Hematopoietic multipotent progenitor cell treated with erythropoietin and hydrocortisone succinate and interleukin-3 and kit ligand, for 6 days (in vitro differentiated cells): Measurements from ENCODE around the gene MLNR.

Experiments used
- DNase-seq: peaks from one replicate; pipeline ENCODE4 v3.0.0-alpha.2; 2015

Gene MLNR, protein sequence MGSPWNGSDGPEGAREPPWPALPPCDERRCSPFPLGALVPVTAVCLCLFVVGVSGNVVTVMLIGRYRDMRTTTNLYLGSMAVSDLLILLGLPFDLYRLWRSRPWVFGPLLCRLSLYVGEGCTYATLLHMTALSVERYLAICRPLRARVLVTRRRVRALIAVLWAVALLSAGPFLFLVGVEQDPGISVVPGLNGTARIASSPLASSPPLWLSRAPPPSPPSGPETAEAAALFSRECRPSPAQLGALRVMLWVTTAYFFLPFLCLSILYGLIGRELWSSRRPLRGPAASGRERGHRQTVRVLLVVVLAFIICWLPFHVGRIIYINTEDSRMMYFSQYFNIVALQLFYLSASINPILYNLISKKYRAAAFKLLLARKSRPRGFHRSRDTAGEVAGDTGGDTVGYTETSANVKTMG

GRCh38 chr13:49220036-49220855 is at the start of gene MLNR:
Gene MLNR (plus strand): TSS chr13:49220338. CDS start chr13:49220338, 0 bp downstream.
- peak; percentile 52 for DNase-seq

GRCh38 chr13:49171359-49171758 is 48.8 kb upstream of the MLNR start:
- DNase-seq: no peak

GRCh38 chr13:49183672-49184325 is 36.3 kb upstream of the MLNR start:
- DNase-seq: no peak

DNA sequence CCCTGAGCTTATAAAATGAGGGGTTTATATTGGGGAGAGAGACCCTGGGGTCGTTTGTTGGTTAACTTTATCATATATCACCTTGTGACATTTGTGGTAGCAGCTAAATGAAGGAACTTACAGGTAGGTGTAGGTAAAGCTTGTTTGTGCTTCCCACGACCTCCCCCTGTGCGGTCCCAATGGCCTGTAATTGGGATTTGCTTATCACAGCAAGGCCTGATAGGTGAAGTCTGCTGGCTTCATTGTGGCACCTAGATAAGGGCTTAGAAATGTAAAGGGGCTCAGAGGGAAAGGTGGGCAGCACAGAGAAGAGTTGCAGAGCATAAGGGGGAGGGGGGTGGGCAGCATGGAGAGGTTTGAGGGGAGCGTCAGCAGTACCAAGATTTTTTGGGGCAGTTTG is 35.5 kb upstream of the MLNR start:
- DNase-seq: no peak

DNA sequence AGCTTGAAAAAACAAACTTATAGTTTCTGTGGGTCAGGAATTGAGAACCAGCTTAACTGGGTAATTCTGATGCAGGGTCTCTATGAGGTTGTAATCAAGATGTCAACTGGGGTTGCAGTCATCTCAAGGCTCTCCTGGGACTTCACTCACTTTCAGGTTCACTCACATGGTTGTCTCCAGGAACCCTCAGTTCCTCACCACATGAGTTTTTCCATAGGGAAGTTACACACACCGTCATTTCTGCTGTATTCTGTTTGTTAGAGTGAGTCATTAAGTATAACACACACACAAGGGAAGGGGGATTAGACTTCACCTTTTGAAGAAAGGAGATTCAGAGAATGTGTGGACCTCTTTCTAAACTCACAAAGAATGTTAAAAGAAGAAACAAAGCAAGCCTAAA is 34.9 kb upstream of the MLNR start:
- no peak for DNase-seq

- no peak for DNase-seq
Observed at GRCh38 chr13:49190901-49191300, 29.2 kb upstream of the MLNR start.

DNA sequence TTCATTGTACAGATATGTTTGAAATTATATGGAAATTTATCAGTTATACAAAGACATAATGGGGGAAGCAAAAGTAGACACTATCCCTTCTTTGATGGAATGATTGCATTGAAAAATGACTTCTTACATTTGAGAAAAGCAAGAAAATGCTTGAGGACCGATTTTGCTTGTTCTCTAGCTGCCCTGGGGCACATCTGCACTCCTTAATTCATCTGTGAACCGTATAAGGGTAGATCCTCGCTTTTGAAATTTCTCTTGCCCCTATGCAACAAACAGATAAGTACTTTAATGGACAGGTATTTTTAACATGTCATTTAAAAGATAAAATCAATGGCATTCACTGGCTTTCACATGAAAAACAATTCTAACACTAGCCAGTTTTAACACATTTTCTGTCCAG is 13.5 kb upstream of the MLNR start:
- no peak for DNase-seq

- DNase-seq: no peak
Observed at GRCh38 chr13:49208619-49209018, 11.5 kb upstream of the MLNR start.

DNA sequence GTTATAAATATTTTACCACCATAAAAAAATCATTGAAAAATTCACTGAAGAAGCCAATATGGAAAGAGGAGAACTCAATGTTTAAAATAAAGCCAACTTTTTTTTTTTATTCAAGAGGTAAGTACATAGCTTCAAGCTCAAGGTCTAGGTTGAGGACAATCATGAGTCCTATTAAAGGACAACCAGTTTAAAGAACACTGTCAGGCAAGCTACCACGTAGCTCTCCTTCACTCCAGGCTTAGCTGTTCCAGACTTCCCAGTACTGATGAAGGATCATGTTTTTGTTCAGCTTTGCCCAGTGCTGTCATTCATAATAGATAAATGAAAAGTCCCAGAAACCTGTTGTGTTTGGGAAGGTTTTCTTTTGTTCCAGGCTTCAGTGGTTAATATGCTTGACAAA is 10.0 kb upstream of the MLNR start:
- DNase-seq: no peak

DNA sequence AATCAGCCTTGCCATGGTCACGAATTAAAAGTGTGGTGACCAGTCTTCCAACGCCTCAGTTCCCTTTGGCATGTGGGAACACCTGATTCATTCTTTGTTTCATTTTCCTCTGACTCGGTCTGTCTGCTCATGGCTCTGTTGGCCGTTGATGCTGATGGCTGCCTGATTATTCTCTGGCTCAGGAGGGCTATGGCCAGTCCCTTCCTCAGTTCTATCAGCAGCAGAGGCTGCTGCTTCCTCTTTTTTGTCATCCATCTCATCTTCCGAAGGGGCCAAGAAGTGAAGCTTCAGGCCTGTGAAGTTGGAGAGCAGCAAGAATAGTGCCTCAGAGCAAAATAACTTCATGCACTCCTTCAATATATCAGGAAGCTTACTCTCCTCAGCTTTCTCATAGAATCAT is 9.5 kb upstream of the MLNR start:
- DNase-seq: no peak

DNA sequence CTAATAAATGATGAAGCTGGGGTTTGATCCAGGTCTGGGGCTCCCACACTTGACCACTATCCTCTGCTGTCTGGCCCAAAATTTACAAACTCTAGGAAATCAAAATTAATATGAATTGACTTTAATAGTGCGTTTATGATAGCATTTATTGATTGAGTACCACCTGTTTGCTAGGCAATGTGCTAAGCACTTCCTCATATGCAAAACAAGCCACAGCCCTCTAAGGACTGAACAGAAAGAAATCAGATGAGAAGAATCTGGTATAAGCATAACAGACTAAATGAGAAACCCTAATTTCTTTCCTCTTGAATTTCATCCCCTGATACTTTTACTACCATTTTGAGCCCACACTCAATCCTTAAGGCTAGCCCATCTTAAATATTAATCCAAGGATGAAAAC is 6.6 kb upstream of the MLNR start:
- no peak for DNase-seq

- no peak for DNase-seq
Observed at GRCh38 chr13:49213997-49214916, 5.9 kb upstream of the MLNR start.

DNA sequence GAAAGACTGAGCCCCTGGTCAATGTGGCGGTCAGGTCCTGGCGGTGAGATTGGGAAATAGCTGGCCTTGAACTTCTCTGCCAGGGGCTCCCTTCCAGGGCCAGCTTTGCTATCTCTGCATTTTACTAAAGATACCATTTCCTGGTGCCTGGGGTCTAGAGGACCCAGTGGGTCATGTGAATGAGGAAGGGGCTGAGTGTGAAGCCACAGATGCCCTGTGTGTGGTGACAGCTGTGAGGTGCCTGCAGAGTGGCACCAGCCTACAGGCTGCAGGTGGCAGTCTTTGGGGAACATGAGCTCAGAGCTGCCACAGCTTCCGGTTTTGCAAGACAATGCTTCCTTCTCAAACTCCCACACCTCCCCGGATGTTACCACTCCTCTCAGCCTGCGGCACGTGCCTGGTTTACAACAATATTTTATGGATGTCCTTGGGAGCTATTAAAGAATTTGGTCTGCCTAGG is 5.2 kb upstream of the MLNR start:
- peak; percentile 84 for DNase-seq

- DNase-seq: no peak
Observed at GRCh38 chr13:49216334-49216733, 3.8 kb upstream of the MLNR start.

DNA sequence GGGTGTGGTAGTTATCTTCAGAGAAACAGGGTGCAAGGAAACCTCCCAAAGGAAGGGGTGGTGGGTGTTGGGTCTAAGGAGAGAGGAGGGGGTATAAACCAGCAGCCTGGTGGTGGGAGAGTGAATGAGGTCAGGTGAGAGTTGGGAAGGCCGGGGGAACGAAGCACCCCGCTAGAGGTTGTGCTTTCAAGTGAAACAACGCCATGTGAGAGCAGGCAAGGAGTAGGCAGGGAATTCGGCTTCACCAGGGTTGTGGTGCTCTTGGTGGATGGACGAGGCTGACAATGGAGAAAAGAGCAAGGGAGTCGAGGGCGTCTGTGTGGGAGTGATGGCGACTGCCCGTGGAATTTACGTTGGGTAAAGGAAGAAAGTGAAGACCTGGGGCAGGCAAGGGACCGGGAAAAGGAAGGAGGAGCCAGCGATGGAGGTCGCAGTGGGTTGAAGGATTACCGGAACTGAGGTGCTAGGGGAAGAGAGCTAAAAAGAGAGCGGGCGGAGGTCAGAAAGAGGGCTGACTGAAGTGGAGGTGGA is 2.1 kb upstream of the MLNR start:
- DNase-seq: no peak

DNA sequence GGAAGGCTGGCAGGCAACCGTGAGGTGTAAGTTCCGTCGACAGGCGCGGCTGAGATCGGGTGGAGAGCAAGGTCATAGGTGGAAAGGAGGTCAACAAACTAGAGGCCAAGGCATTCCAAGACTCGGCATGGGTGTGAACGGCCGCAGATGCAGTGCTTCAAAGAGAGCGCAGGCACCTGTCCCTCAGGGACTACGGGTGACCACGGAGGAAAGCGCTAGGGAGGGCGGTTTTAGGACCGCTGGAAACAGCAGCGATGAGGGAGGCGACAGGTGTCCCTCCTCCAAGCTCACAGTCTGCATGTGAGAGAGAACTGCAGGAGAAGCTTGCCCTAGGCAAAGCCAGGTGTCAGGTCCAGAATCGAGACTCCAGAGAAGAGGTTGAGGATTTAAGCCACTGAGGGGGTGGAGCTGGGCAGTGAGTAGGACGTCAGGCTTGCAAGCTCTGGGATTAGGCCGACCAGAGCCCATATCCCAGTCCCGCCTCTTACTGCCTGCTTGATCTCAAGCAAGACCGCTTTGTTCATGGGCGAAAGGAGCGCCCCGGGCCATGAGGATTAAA is 1.6 kb upstream of the MLNR start:
- no peak for DNase-seq

DNA sequence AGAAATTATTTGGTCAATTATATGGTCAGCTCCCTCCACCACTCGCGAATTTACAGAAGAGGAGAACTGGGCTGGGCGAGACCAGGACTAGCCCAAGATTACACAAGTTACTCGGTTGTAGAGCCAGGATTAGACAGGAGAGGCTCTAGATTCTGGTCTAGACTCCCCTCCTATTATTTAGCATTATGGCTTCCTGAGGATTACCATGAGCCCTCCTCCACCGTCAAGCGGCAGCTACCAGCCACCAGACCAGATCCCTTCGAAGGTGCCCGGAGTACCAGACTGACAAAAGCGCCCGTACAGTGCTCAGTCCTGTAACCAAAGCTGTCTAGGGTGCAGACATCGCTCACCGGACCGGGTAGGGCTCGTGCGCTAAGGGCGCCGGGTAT is 497 bp upstream of the MLNR start:
- DNase-seq: no peak

DNA sequence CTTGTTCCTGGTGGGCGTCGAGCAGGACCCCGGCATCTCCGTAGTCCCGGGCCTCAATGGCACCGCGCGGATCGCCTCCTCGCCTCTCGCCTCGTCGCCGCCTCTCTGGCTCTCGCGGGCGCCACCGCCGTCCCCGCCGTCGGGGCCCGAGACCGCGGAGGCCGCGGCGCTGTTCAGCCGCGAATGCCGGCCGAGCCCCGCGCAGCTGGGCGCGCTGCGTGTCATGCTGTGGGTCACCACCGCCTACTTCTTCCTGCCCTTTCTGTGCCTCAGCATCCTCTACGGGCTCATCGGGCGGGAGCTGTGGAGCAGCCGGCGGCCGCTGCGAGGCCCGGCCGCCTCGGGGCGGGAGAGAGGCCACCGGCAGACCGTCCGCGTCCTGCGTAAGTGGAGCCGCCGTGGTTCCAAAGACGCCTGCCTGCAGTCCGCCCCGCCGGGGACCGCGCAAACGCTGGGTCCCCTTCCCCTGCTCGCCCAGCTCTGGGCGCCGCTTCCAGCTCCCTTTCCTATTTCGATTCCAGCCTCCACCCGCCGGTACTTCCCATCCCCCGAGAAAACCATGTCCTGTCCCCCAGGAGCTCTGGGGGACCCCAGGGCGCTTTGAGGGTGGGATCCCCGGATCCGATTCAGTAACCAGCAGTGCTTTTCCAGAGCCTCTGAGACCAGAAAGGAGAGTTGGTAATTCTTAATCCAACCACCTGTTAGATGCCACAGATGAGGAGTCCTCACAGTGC is 885 bp downstream of the MLNR start:
- DNase-seq: peak; percentile 18

GRCh38 chr13:49221590-49221965 is 1.4 kb downstream of the MLNR start:
- DNase-seq: no peak

DNA sequence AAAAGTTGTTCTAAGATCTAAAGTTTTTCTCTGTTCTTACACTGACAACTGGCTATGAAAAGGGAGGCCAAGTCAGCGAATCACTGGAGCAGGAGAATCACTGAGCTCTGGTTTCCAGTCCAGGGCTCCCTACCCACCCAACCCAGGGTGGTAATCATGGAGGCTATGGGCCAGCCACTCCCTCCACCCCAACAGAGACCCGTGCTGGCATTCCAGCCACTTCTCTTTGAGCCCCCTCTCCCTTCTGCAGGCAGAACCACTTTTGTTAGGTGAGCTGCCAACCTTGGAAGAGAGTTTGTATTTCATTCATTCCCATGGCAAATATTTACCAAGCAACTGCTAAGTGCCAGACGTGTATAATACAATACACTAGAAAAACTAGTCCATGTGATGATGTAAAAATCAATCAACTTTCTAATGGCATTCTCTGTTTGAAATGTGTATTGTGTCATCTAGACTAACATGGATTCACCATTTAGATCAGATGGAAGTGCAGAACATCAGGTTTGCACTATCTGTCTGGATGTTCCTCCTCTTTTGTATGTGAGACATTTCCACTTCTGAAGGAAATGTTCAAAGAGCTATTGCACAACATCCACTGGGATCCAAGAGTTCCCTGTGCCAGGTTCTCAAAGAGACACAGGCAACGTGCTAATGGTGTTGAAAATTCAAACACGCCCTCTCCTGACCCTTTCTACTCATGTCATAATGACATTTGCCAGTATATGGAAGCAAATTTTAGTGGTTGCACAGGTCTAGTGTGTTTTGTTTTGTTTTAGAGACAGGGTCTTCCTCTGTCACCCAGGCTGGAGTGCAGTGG is 5.3 kb downstream of the MLNR start:
- no peak for DNase-seq
